ENCODE measurements around the gene MYH9. TPM values are rescaled to one million over a fixed set of nuclear protein-coding genes. Genes with fewer than 3 reads are reported as not detected.

The MYH9 gene
- total RNA-seq, 2 donors from 2014 or later, result 294 to 323 TPM

DNA sequence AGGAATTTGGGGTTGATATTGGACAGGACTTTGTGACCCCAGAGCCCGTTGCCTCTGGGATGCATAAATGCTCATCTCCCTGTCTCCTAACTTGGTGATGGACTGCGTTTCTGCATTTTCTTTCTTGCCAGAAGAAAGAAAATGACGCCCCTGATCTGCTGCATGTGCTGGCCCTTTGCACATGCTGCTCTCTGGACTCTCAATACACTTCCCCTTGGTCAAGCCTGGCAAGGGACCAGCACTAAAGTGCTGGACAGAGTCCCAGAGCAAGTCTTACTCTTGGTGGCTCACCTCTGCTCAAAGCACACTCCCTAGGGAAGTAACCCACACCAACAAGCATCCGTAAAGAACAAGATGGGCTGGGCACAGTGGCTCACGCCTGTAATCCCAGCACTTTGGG lies 40.7 kb downstream of the MYH9 start:
- H3K36me3 ChIP-seq (replicated peaks in 1 of 2; ENCODE audit: insufficient read depth in 1 of 2, low read depth in 2 of 2), result peaks cover 0 to 3% of the 10 kb centered on the region in 2 donors
- TF ChIP-seq POLR2A (IDR thresholded peaks at IDR 0.05), result no peak
- TF ChIP-seq, protein P1, sequence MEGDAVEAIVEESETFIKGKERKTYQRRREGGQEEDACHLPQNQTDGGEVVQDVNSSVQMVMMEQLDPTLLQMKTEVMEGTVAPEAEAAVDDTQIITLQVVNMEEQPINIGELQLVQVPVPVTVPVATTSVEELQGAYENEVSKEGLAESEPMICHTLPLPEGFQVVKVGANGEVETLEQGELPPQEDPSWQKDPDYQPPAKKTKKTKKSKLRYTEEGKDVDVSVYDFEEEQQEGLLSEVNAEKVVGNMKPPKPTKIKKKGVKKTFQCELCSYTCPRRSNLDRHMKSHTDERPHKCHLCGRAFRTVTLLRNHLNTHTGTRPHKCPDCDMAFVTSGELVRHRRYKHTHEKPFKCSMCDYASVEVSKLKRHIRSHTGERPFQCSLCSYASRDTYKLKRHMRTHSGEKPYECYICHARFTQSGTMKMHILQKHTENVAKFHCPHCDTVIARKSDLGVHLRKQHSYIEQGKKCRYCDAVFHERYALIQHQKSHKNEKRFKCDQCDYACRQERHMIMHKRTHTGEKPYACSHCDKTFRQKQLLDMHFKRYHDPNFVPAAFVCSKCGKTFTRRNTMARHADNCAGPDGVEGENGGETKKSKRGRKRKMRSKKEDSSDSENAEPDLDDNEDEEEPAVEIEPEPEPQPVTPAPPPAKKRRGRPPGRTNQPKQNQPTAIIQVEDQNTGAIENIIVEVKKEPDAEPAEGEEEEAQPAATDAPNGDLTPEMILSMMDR (IDR thresholded peaks at IDR 0.05), result no peak
- 77 to 84% methylated on average over 5 of the region's 5 CpGs for WGBS, 2 donors
- H3K4me1 ChIP-seq, result peaks cover 89% of the 10 kb centered on the region
- no peak overlapping the region for H3K4me3 ChIP-seq
- intact Hi-C loops (cut with DNase I), result no loop called here
- no peaks in the 10 kb centered on the region for H3K27me3 ChIP-seq
- ATAC-seq, result no peak
- DNase-seq, result peak in 1 of 4 donors; percentile 43
- H3K27ac ChIP-seq, result peak overlapping the region in 3 of 4 donors; percentile 32 to 59 (median 34)
- H3K9me3 ChIP-seq, result no peaks in the 10 kb centered on the region

DNA sequence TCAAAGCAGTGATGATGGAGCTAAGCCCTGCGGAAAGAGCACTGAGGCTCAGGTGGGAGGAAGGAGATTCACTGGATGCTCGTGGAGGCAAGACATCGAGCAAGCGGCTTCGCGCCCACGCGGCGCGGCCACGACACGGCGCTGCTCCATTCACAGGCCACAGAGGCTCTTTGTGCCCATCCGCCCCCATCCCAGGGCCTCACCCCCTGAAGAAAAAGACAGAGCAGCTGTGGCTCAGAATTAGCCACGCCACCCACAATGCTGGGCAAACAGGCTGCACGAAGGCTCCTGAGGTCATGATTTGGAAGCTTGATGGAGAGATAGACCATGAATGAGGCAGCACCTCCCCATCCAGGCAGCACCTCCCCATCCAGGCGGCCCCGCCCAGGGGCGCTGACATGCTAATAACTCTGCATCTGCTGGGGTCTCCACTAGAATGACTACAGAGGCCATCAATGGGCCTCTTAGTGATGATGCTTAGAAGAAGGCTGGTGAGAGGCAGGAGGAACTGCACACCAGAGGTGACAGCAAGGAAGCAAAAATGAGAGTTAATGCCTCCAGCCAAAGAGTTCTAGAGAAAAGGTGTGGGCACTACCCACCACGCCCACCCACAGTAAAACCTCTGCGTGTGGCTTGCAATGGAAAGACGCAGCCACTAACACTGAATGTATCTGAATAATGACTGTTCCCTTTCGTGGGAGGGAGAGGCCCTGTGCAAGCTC lies 43.5 kb downstream of the MYH9 start:
- TF ChIP-seq POLR2A (IDR thresholded peaks at IDR 0.05), result no peak
- no peaks in the 10 kb centered on the region for H3K9me3 ChIP-seq
- WGBS, 2 donors, result 85 to 88% methylated on average over 11 to 23 of the region's 23 CpGs
- peak overlapping the region; percentile 21 to 84 (median 80) for H3K27ac ChIP-seq
- peaks cover 67% of the 10 kb centered on the region for H3K4me1 ChIP-seq
- peaks cover 0 to 19% of the 10 kb centered on the region in 2 donors for H3K36me3 ChIP-seq (replicated peaks in 1 of 2; ENCODE audit: insufficient read depth in 1 of 2, low read depth in 2 of 2)
- ATAC-seq, result peak; percentile 2
- H3K4me3 ChIP-seq, result no peak overlapping the region
- intact Hi-C loops (cut with DNase I), result no loop called here
- no peaks in the 10 kb centered on the region for H3K27me3 ChIP-seq
- DNase-seq, result no peak

DNA sequence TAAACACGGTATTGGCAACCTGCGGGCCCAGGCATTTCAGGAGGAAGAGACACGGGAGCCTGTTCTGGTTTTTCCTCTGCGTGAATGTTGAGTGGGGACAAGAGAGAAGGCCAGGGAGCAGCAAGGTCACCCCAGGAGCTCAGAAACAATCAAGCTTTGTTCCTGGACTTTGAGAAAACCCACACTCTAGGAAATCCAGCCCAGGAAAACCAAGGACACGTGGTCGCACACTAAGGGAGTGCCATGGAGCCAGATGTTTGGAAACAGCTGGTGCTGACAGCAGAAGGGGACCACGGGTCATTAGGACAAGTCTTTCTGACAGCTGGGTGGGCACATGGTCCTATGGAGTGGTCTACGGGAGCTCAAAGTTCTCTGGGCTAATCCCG lies 44.1 kb downstream of the MYH9 start:
- ATAC-seq (peak; percentile 65), DNase-seq (peak; percentile 38 to 69 (median 67))
- TF ChIP-seq, protein P1 (IDR thresholded peaks at IDR 0.05), result no peak
- TF ChIP-seq POLR2A (IDR thresholded peaks at IDR 0.05), result no peak
- Histone ChIP-seq H3K36me3 (replicated peaks in 1 of 2; ENCODE audit: insufficient read depth in 1 of 2, low read depth in 2 of 2) (peaks cover 0 to 19% of the 10 kb centered on the region in 2 donors), H3K27me3 (no peaks in the 10 kb centered on the region), H3K4me3 (no peak overlapping the region), H3K9me3 (no peaks in the 10 kb centered on the region), H3K27ac (peak overlapping the region; percentile 21 to 84 (median 80)), H3K4me1 (peaks cover 62% of the 10 kb centered on the region)
- WGBS, 2 donors, result 24 to 29% methylated on average over 8 to 9 of the region's 9 CpGs
- intact Hi-C loops (cut with DNase I), result no loop called here

DNA sequence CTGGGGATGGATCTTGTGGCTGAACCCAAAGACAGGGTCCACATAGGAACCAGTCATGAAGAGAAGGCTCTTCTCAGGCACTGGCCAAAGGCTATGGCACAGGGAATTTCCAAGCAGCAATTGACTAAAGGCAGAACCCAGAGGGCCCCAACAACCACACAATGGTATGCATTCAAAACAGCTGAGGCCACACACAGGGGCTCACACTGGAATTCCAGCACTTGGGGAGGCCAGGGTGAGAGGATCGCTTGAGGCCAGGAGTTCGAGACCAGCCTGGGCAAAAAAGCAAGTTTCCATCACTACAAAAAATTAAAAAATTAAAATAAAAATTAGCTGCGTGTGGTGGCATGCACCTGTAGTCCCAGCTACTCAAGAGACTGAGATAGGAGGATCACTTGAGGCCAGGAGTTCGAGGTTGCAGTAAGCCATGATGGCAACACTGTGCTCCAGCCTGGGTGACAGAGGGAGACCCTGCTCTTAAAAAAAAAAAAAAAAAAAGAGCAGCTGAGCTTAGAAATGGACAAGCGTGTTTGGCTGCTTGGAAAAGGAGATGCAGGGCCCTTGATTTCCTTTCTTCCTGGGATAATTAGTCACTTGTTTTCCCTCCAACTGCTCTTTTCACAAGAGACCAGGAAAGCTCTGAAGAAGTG lies 44.6 kb downstream of the MYH9 start:
- Histone ChIP-seq H3K36me3 (replicated peaks in 1 of 2; ENCODE audit: insufficient read depth in 1 of 2, low read depth in 2 of 2) (peaks cover 0 to 21% of the 10 kb centered on the region in 2 donors), H3K4me1 (peaks cover 63% of the 10 kb centered on the region), H3K27me3 (no peaks in the 10 kb centered on the region), H3K9me3 (no peaks in the 10 kb centered on the region), H3K27ac (peak overlapping the region; percentile 58 to 84 (median 80)), H3K4me3 (no peak overlapping the region)
- no peak for ATAC-seq
- TF ChIP-seq, protein P1 (IDR thresholded peaks at IDR 0.05), result no peak
- no peak for TF ChIP-seq POLR2A (IDR thresholded peaks at IDR 0.05)
- 54 to 55% methylated on average over 5 of the region's 5 CpGs for WGBS, 2 donors
- no peak for DNase-seq
- intact Hi-C loops (cut with DNase I), result no loop called here

DNA sequence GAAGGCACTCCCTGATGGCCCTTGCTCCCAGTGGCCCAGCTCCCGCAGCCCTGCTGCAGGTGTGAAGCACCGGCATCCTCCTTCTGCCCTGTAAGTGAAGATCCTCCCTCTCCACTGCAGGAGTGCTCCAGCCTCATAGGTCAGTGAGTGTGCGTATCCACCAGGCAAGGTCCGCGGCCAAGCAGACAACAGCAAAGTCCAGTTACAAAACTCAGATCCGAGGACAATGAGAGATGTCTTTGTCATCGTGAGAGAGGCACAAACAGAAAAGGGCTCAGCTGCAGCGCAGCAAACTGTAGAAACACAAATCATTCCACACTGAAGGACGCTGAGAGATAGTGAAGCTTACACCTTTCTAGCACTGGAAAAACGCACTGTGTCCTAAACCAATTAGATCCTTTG lies 46.1 kb downstream of the MYH9 start:
- DNase-seq (no peak), ATAC-seq (no peak)
- Histone ChIP-seq H3K4me1 (peaks cover 68% of the 10 kb centered on the region), H3K9me3 (no peaks in the 10 kb centered on the region), H3K27me3 (no peaks in the 10 kb centered on the region), H3K4me3 (no peak overlapping the region), H3K36me3 (replicated peaks in 1 of 2; ENCODE audit: insufficient read depth in 1 of 2, low read depth in 2 of 2) (peaks cover 0 to 18% of the 10 kb centered on the region in 2 donors), H3K27ac (peak overlapping the region; percentile 16 to 84 (median 80))
- no peak for TF ChIP-seq POLR2A (IDR thresholded peaks at IDR 0.05)
- TF ChIP-seq, protein P1 (IDR thresholded peaks at IDR 0.05), result no peak
- intact Hi-C loops (cut with DNase I), result no loop called here
- 84 to 88% methylated on average over 6 to 10 of the region's 10 CpGs for WGBS, 2 donors
